Astrocyte (in vitro differentiated cells and primary cell): ENCODE results near the gene CSNK1D. TPM values are rescaled to one million over a fixed set of nuclear protein-coding genes. Genes with fewer than 3 reads are reported as not detected.

Source experiments
- DNase-seq: peaks from one replicate; pipeline ENCODE4 v3.0.0-alpha.2; 2010; ENCODE audit warnings: low read depth
- FAIRE-seq: peaks from 2 replicates; lab custom pipeline; 2011; peaks lifted over from hg19 to GRCh38; lab: Jason Lieb, UNC
- H2AFZ ChIP-seq: 2 replicates; pipeline ENCODE4 v1.6.0; 2012; ENCODE audit warnings: low read depth, low read length, inconsistent platforms
- H3K27ac ChIP-seq: 2 replicates; pipeline ENCODE4 v1.5.1; 2011; ENCODE audit warnings: low read depth, low read length, inconsistent platforms
- H3K27me3 ChIP-seq: 2 replicates; pipeline ENCODE4 v1.6.0; 2011; ENCODE audit warnings: low read length, inconsistent platforms; ENCODE audit not compliant: insufficient read depth
- H3K36me3 ChIP-seq: 2 replicates; pipeline ENCODE4 v1.5.1; 2011; ENCODE audit warnings: low read length, inconsistent platforms; ENCODE audit not compliant: insufficient read depth
- H3K4me1 ChIP-seq: 2 replicates; pipeline ENCODE4 v1.5.1; 2011; ENCODE audit warnings: low read length, inconsistent platforms; ENCODE audit not compliant: insufficient read depth
- H3K4me2 ChIP-seq: 2 replicates; pipeline ENCODE4 v1.6.0; 2012; ENCODE audit warnings: low read length, inconsistent platforms
- H3K4me3 ChIP-seq: 2 replicates; pipeline ENCODE4 v1.5.1; 2011; ENCODE audit warnings: low read depth, mild to moderate bottlenecking, low read length, inconsistent platforms; ENCODE audit not compliant: insufficient read depth
- H3K79me2 ChIP-seq: 2 replicates; pipeline ENCODE4 v1.6.0; 2012; ENCODE audit warnings: mild to moderate bottlenecking, low read length, inconsistent platforms; ENCODE audit not compliant: insufficient read depth
- H3K9ac ChIP-seq: 2 replicates; pipeline ENCODE4 v1.6.0; 2012; ENCODE audit warnings: mild to moderate bottlenecking, low read length, inconsistent platforms
- H3K9me3 ChIP-seq: 2 replicates; pipeline ENCODE4 v1.5.1; 2012; ENCODE audit warnings: low read depth, mild to moderate bottlenecking, low read length, inconsistent platforms; ENCODE audit not compliant: insufficient read depth
- H4K20me1 ChIP-seq: 2 replicates; pipeline ENCODE4 v1.6.0; 2012; ENCODE audit warnings: low read length, inconsistent platforms; ENCODE audit not compliant: insufficient read depth
- H3K27ac Mint-ChIP-seq: one replicate; pipeline ENCODE4 v1.8.0; 2021; ENCODE audit warnings: mild to moderate bottlenecking, mixed read lengths; ENCODE audit not compliant: unreplicated experiment
- H3K27me3 Mint-ChIP-seq: one replicate; pipeline ENCODE4 v1.8.0; 2021; ENCODE audit warnings: low read depth, mixed read lengths; ENCODE audit not compliant: unreplicated experiment
- H3K36me3 Mint-ChIP-seq: one replicate; pipeline ENCODE4 v1.8.0; 2021; ENCODE audit warnings: low read depth, mixed read lengths; ENCODE audit not compliant: unreplicated experiment
- H3K4me1 Mint-ChIP-seq: one replicate; pipeline ENCODE4 v1.8.0; 2021; ENCODE audit warnings: low read depth, mixed read lengths; ENCODE audit not compliant: unreplicated experiment
- H3K4me3 Mint-ChIP-seq: one replicate; pipeline ENCODE4 v1.8.0; 2021; ENCODE audit warnings: mild to moderate bottlenecking, moderate library complexity, mixed read lengths; ENCODE audit not compliant: unreplicated experiment
- H3K9me3 Mint-ChIP-seq: one replicate; pipeline ENCODE4 v1.8.0; 2021; ENCODE audit warnings: mild to moderate bottlenecking, mixed read lengths; ENCODE audit not compliant: unreplicated experiment
- EZH2 ChIP-seq: IDR thresholded peaks from 2 replicates; pipeline ENCODE4 v1.6.1; 2012; ENCODE audit warnings: mild to moderate bottlenecking, low read length, inconsistent platforms; ENCODE audit not compliant: insufficient read depth
- total RNA-seq: library from RNA; stranded (reverse); gene quantifications from 2 replicates; pipeline ENCODE4 v1.2.1, GENCODE V29; 2021
- TF ChIP-seq, protein P1 (sequence below): IDR thresholded peaks from 2 replicates; pipeline ENCODE4 v1.5.1; 2011; ENCODE audit warnings: low read depth, mild to moderate bottlenecking, inconsistent platforms, low read length, moderate library complexity; ENCODE audit not compliant: insufficient read depth

The CSNK1D gene
- total RNA-seq, 1 donor from 2014 or later, result 153 TPM

DNA sequence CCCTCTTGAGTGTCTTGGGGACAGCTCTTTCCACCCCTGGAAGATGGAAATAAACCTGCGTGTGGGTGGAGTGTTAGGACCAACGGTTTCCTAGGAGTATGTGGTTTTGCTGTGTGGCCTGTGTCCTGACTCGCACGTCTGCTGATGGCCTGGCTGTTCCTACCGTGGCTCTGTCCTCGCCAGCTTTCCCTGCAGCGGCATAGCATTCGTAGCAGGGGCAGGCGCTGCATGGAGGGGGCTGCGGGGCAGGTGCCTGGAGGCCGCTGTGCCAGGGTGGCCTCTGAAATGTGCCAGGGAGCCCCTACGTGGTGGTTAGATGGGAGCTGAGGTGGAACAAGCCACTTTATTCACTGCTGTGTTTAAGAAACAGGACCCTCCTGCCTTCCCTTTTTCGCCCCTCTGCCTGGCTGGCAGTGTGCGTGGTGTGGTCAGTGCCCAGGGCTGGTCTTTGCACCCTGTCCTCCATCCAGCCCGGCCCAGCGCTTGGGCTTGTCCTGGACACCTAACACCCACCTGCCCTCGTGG is 34.0 kb downstream of the CSNK1D start:
- Histone ChIP-seq H3K79me2 (peaks cover 72% of the 10 kb centered on the region), H3K36me3 (peaks cover 11% of the 10 kb centered on the region), H3K4me2 (no peak overlapping the region), H2AFZ (no peak overlapping the region), H3K27me3 (no peaks in the 10 kb centered on the region), H3K9ac (no peak overlapping the region), H3K9me3 (no peaks in the 10 kb centered on the region), H3K4me3 (no peak overlapping the region), H3K27ac (no peak overlapping the region), H4K20me1 (peaks cover 98% of the 10 kb centered on the region), H3K4me1 (peaks cover 68% of the 10 kb centered on the region)
- DNase-seq, result no peak
- Mint-ChIP-seq H3K4me3 (no peak overlapping the region), H3K27me3 (no peaks in the 10 kb centered on the region), H3K4me1 (peaks cover 24% of the 10 kb centered on the region), H3K27ac (no peak overlapping the region), H3K36me3 (peaks cover 12% of the 10 kb centered on the region), H3K9me3 (no peaks in the 10 kb centered on the region)
- FAIRE-seq, result no peak
- TF ChIP-seq EZH2, result no peak
- TF ChIP-seq, protein P1, sequence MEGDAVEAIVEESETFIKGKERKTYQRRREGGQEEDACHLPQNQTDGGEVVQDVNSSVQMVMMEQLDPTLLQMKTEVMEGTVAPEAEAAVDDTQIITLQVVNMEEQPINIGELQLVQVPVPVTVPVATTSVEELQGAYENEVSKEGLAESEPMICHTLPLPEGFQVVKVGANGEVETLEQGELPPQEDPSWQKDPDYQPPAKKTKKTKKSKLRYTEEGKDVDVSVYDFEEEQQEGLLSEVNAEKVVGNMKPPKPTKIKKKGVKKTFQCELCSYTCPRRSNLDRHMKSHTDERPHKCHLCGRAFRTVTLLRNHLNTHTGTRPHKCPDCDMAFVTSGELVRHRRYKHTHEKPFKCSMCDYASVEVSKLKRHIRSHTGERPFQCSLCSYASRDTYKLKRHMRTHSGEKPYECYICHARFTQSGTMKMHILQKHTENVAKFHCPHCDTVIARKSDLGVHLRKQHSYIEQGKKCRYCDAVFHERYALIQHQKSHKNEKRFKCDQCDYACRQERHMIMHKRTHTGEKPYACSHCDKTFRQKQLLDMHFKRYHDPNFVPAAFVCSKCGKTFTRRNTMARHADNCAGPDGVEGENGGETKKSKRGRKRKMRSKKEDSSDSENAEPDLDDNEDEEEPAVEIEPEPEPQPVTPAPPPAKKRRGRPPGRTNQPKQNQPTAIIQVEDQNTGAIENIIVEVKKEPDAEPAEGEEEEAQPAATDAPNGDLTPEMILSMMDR, result no peak

DNA sequence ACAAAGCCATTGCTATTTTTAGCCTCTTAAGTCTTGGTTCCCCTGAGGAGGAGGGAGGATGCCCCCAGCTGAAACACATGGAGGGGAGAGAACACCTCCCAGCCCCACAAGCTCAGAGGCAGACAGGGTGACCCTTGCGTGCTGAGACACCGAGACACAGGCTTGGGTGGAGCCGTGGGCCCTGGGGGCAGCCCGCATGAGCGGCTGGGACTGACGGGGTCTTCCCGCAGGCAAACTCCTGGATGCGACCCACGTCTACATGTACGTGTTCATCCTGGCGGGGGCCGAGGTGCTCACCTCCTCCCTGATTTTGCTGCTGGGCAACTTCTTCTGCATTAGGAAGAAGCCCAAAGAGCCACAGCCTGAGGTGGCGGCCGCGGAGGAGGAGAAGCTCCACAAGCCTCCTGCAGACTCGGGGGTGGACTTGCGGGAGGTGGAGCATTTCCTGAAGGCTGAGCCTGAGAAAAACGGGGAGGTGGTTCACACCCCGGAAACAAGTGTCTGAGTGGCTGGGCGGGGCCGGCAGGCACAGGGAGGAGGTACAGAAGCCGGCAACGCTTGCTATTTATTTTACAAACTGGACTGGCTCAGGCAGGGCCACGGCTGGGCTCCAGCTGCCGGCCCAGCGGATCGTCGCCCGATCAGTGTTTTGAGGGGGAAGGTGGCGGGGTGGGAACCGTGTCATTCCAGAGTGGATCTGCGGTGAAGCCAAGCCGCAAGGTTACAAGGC is 34.9 kb downstream of the CSNK1D start:
- peak overlapping the region; percentile 64 for H3K4me3 Mint-ChIP-seq
- no peaks in the 10 kb centered on the region for H3K9me3 ChIP-seq
- no peak overlapping the region for H2AFZ ChIP-seq
- peak overlapping the region; percentile 75 for H3K27ac Mint-ChIP-seq
- H3K36me3 ChIP-seq, result peaks cover 8% of the 10 kb centered on the region
- H3K4me2 ChIP-seq, result peak overlapping the region; percentile 56
- H3K27me3 ChIP-seq, result no peaks in the 10 kb centered on the region
- peak; percentile 80 for DNase-seq
- peaks cover 23% of the 10 kb centered on the region for H3K4me1 Mint-ChIP-seq
- H3K9ac ChIP-seq, result peak overlapping the region; percentile 44
- TF ChIP-seq, protein P1, result no peak
- no peak for TF ChIP-seq EZH2
- H4K20me1 ChIP-seq, result peaks cover 95% of the 10 kb centered on the region
- peak overlapping the region; percentile 36 for H3K27ac ChIP-seq
- H3K4me1 ChIP-seq, result peaks cover 70% of the 10 kb centered on the region
- H3K4me3 ChIP-seq, result no peak overlapping the region
- H3K27me3 Mint-ChIP-seq, result no peaks in the 10 kb centered on the region
- H3K9me3 Mint-ChIP-seq, result no peaks in the 10 kb centered on the region
- H3K36me3 Mint-ChIP-seq, result peaks cover 5% of the 10 kb centered on the region
- no peak for FAIRE-seq
- H3K79me2 ChIP-seq, result peaks cover 72% of the 10 kb centered on the region
